K562 (cell line): ENCODE results near the gene KAZN. TPM values are rescaled to one million over a fixed set of nuclear protein-coding genes. Genes with fewer than 3 reads are reported as not detected.

Experiments
- CHD2 ChIP-seq: IDR thresholded peaks from 2 replicates; pipeline ENCODE4 v1.6.1; 2011; ENCODE audit warnings: low read depth, low read length
- FOS ChIP-seq: IDR thresholded peaks from 3 replicates; pipeline ENCODE4 v1.6.1; 2011; ENCODE audit not compliant: insufficient read length; ENCODE audit errors: extremely low read depth
- GABPA ChIP-seq: fragments of 200-800 bp; sonication (Bioruptor generic); conservative IDR thresholded peaks from 2 replicates; pipeline ENCODE4 v1.6.1; 2016; ENCODE audit warnings: low read depth, missing genetic modification characterization, missing compliant biosample characterization
- GTF3C2 ChIP-seq: IDR thresholded peaks from 3 replicates; pipeline ENCODE4 v1.6.1; 2011; ENCODE audit warnings: borderline replicate concordance, mild to moderate bottlenecking, moderate library complexity; ENCODE audit not compliant: insufficient read length; ENCODE audit errors: extremely low read depth
- MNT ChIP-seq, 2 experiments: fragments of 450-650 bp; conservative IDR thresholded peaks; 2 replicates each; pipeline ENCODE4 v1.6.1; 2017; ENCODE audit warnings: mild to moderate bottlenecking in 2 of 2, moderate library complexity in 2 of 2
- SRF ChIP-seq, 2 experiments: fragments of 250-450, 450-650 bp in 1 of 2; sonication (Bioruptor Pico) in 1 of 2; sonication (generic) in 1 of 2; formaldehyde crosslinking; IDR thresholded peaks; 2 replicates each; pipeline versions ENCODE4 v1.5.0 to v1.5.1; 2020 to 2022; ENCODE audit warnings: mild to moderate bottlenecking in 1 of 2, missing genetic modification reagents in 1 of 2
- UBTF ChIP-seq, 2 experiments: IDR thresholded peaks; 2 replicates each; pipeline ENCODE4 v1.6.1; 2012; ENCODE audit warnings: improper control_type of control experiment in 2 of 2, low read depth in 2 of 2, low read length in 2 of 2, borderline replicate concordance in 1 of 2
- YY1 ChIP-seq, 3 experiments: IDR thresholded peaks; 2 replicates each; pipeline ENCODE4 v1.6.1; 2011; ENCODE audit warnings: low read length in 2 of 3, mild to moderate bottlenecking in 2 of 3, moderate library complexity in 2 of 3, borderline replicate concordance in 1 of 3, control low read depth in 1 of 3, low read depth in 1 of 3; ENCODE audit not compliant: insufficient read depth in 3 of 3, insufficient replicate concordance in 2 of 3, control insufficient read depth in 1 of 3, insufficient read length in 1 of 3; ENCODE audit errors: extremely low read depth in 1 of 3
- ZNF316 ChIP-seq: fragments of 450-650 bp; IDR thresholded peaks from 2 replicates; pipeline ENCODE4 v1.6.1; 2016
- ZNF318 ChIP-seq, 2 experiments: fragments of 450-650 bp; IDR thresholded peaks; 2 replicates each; pipeline ENCODE4 v1.6.1; 2016; ENCODE audit warnings: mild to moderate bottlenecking in 2 of 2, borderline replicate concordance in 1 of 2, low read depth in 1 of 2, moderate library complexity in 1 of 2
- ZNF79 ChIP-seq: fragments of 250-450 bp; sonication (Bioruptor Pico); IDR thresholded peaks from 2 replicates; pipeline ENCODE4 v1.4.0; 2020; ENCODE audit warnings: low read depth, mild to moderate bottlenecking, moderate library complexity
- polyA plus RNA-seq, 8 experiments: library from polyadenylated mRNA; depleted of rRNA in 4 of 8; stranded (reverse) in 5 of 8; unstranded in 3 of 8; fragments of >200 nt; fragmentation: Nextera tagmentation in 2 of 8; fragmentation: Illumina TruSeq in 1 of 8; extraction: Ambion mirVana in 2 of 8; extraction: Trizol in 1 of 8; gene quantifications; 2 replicates each; pipeline versions ENCODE4 v1.2.1 to v1.2.3, GENCODE V29; 2011 to 2014; ENCODE audit warnings: inconsistent platforms in 1 of 8, missing spikeins in 1 of 8
- total RNA-seq, 7 experiments: library from RNA; depleted of rRNA in 6 of 7; stranded (reverse); fragments of >200 nt in 6 of 7; fragmentation: Illumina TruSeq in 2 of 7; extraction: Trizol in 2 of 7; gene quantifications; 2 replicates each; pipeline versions ENCODE4 v1.2.1 to v1.2.3, GENCODE V29; 2011 to 2021; ENCODE audit warnings: low replicate concordance in 1 of 7

KAZN gene
- total and polyA plus RNA-seq, 9 of the 15 experiments (the other 6 are each of a cell fraction or from before 2014, with no cell fraction given): 2.1 to 21.6 (median 5.4) TPM

GRCh38 chr1:15096293-15096692, 497.8 kb downstream of the KAZN start (continued):
- TF ChIP-seq ZNF318 (IDR thresholded peaks at IDR 0.05; ENCODE audit: borderline replicate concordance in 1 of 2, low read depth in 1 of 2) (no peak), SRF (CRISPR knock-in tag; IDR thresholded peaks at IDR 0.05) (no peak), GTF3C2 (no peak), CHD2 (no peak), ZNF316 (no peak), FOS (no peak), ZNF79 (CRISPR knock-in tag) (no peak), MNT (conservative IDR thresholded peaks at IDR 0.05) (no peak), GABPA (no peak), YY1 (IDR thresholded peaks at IDR 0.05; ENCODE audit: borderline replicate concordance in 1 of 3, control insufficient read depth in 1 of 3, extremely low read depth in 1 of 3, insufficient read depth in 3 of 3, insufficient read length in 1 of 3, insufficient replicate concordance in 2 of 3, low read depth in 1 of 3, low read length in 2 of 3) (no peak), UBTF (IDR thresholded peaks at IDR 0.05; ENCODE audit: borderline replicate concordance in 1 of 2, low read depth in 2 of 2, low read length in 2 of 2) (no peak)
